ENCODE data around the gene PLEKHB2. TPM values are rescaled to one million over a fixed set of nuclear protein-coding genes. Genes with fewer than 3 reads are reported as not detected.
"Not testable (repeated sequence)": the region's sequence is repeated elsewhere in the genome, so short reads cannot be mapped to it uniquely, and the experiment has no call there.

The PLEKHB2 gene
- polyA plus RNA-seq, 1 experiment: 70.5 TPM

DNA sequence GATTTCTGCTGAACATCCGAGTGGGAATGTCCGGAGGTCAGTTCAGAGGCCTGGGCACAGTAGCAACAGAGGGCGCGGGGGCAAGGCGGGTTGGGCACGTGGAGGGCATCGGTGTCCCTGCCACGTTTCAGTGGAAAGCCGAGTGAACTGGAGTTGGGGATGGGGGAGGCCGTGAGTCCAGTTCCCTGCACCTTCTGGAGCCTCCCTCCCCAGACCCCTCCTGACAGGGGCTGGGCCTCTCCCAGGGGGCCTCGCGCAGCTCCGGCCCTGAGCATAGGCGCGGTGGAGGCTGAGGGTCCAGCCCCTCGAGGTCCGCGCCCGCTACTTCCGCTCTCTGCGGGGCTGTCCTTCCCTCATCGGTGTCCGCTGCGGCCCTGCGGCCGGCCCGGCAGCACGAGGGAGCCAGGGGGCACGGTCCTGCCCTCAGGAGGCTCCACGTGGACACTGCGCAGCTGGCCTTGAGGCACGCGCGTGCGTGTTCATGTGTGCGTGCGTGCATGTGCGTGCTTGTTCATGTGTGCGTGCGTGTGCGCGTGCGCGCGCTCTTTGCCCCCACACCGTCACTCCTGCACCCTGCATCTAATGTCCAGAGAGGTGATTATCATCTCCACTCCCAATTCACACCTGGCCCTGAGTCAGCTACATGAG is 50.2 kb downstream of the PLEKHB2 start:
- Histone ChIP-seq H3K27me3 (ENCODE audit: control insufficient read depth, insufficient read depth, low read length) (no peaks in the 10 kb centered on the region), H3K27ac (ENCODE audit: low read depth, low read length) (no peak overlapping the region), H3K4me3 (ENCODE audit: low read depth, low read length) (no peak overlapping the region), H3K9me3 (ENCODE audit: control insufficient read depth, insufficient read depth, low read length) (no peaks in the 10 kb centered on the region; the same call in 1 of the 2 replicates)
- no peak for DNase-seq (ENCODE audit: low read depth, low spot score)
- TF ChIP-seq, protein P1, sequence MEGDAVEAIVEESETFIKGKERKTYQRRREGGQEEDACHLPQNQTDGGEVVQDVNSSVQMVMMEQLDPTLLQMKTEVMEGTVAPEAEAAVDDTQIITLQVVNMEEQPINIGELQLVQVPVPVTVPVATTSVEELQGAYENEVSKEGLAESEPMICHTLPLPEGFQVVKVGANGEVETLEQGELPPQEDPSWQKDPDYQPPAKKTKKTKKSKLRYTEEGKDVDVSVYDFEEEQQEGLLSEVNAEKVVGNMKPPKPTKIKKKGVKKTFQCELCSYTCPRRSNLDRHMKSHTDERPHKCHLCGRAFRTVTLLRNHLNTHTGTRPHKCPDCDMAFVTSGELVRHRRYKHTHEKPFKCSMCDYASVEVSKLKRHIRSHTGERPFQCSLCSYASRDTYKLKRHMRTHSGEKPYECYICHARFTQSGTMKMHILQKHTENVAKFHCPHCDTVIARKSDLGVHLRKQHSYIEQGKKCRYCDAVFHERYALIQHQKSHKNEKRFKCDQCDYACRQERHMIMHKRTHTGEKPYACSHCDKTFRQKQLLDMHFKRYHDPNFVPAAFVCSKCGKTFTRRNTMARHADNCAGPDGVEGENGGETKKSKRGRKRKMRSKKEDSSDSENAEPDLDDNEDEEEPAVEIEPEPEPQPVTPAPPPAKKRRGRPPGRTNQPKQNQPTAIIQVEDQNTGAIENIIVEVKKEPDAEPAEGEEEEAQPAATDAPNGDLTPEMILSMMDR (IDR thresholded peaks at IDR 0.05; ENCODE audit: low read depth, low read length): no peak
- ChIA-PET POLR2A (no interaction called here), CTCF (interaction anchor here (0.5 kb wide), 1 partner anchor 18 kb away, joined by 7 read pairs; no protein-coding TSS in a partner anchor)

DNA sequence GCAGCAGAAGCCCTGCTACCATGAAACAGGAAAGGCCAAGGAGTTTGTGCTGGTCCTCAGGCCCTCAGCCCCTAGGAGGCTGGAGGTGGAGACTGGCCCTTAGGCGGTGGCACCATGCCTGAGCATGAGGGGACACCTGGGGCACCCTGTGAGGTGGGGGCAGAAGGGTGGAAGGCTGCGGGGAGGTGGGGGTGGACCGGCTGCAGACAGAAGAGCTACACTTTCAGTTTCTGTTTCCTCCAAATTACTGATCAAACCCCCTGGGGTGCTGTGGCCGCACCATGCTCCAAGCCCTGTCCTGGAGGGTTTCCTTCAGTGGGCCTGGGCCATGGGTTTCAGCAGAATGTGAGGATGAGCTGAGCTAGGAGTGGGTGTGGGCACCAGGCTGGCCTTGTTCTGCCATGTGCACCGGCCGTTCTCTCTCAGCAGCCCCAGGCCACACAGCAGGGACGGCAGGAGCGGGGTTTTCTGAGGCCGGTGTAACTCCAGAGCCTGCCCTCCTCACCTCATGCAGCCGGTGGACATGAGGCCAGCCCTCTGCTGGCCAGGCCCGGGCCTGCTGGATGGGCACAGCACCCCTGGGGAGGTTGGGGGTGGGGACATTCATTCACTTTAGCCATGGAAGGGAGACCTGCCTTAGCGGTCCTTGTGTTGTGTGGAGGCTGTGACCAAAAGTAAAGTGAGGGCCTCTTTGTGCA is 51.5 kb downstream of the PLEKHB2 start:
- Histone ChIP-seq H3K27ac (ENCODE audit: low read depth, low read length) (no peak overlapping the region), H3K9me3 (ENCODE audit: control insufficient read depth, insufficient read depth, low read length) (no peaks in the 10 kb centered on the region; the same call in 1 of the 2 replicates), H3K4me3 (ENCODE audit: low read depth, low read length) (no peak overlapping the region), H3K27me3 (ENCODE audit: control insufficient read depth, insufficient read depth, low read length) (no peaks in the 10 kb centered on the region)
- TF ChIP-seq, protein P1 (IDR thresholded peaks at IDR 0.05; ENCODE audit: low read depth, low read length): peak; percentile 24
- no peak for DNase-seq (ENCODE audit: low read depth, low spot score)
- POLR2A ChIA-PET: no interaction called here
- CTCF ChIA-PET: interaction anchor here (0.6 kb wide), 1 partner anchor 359 kb away, joined by 3 read pairs; no protein-coding TSS in a partner anchor

DNA sequence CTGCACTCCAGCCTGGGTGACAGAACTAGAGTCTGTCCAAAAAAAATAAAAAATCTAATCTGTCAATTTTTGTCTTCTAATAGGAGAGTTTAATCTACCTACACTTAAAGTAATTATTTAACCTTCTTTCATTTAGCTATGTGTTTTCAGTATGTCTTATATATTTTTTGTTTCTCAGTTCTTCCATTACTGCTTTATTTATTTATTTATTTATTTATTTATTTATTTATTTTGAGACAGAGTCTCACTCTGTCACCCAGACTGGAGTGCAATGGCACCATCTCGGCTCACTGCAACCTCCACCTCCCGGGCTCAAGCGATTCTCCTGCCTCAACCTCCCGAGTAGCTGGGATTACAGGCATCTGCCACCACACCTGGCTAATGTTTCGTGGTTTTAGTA is 60.4 kb downstream of the PLEKHB2 start:
- H3K9me3 ChIP-seq (ENCODE audit: control insufficient read depth, insufficient read depth, low read length); H3K27me3 ChIP-seq (ENCODE audit: control insufficient read depth, insufficient read depth, low read length); H3K4me3 ChIP-seq (ENCODE audit: low read depth, low read length); POLR2A ChIA-PET; H3K27ac ChIP-seq (ENCODE audit: low read depth, low read length); DNase-seq (ENCODE audit: low read depth, low spot score): not testable (repeated sequence)
- CTCF ChIA-PET: interaction anchor here (1.0 kb wide), 1 partner anchor 11 kb away, joined by 3 read pairs; no protein-coding TSS in a partner anchor

DNA sequence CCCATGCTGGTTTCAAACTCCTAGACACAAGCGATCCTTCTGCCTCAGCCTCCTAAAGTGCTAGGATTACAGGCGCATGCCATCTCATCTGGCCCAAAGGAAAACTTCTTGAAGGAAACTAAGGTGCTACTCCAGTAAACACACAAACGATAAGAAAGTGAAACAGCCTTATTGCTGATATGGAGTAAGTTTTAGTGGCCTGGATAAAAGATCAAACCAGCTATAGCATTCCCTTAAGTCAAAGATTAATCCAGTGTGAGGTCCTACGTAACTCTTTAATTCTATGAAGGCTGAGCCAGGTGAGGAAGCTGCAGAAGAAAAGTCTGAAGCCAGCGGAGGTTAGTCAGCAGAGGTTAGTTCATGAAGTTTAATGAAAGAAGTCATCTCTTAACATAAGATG is 63.4 kb downstream of the PLEKHB2 start:
- no peak overlapping the region for H3K4me3 ChIP-seq (ENCODE audit: low read depth, low read length)
- TF ChIP-seq, protein P1 (IDR thresholded peaks at IDR 0.05; ENCODE audit: low read depth, low read length): no peak
- no peak for DNase-seq (ENCODE audit: low read depth, low spot score)
- no peaks in the 10 kb centered on the region for H3K9me3 ChIP-seq (ENCODE audit: control insufficient read depth, insufficient read depth, low read length)
- H3K27ac ChIP-seq (ENCODE audit: low read depth, low read length): no peak overlapping the region
- CTCF ChIA-PET: interaction anchor here (1.1 kb wide), 1 partner anchor 14 kb away, joined by 3 read pairs; no protein-coding TSS in a partner anchor
- no peaks in the 10 kb centered on the region for H3K27me3 ChIP-seq (ENCODE audit: control insufficient read depth, insufficient read depth, low read length)
- POLR2A ChIA-PET: no interaction called here

DNA sequence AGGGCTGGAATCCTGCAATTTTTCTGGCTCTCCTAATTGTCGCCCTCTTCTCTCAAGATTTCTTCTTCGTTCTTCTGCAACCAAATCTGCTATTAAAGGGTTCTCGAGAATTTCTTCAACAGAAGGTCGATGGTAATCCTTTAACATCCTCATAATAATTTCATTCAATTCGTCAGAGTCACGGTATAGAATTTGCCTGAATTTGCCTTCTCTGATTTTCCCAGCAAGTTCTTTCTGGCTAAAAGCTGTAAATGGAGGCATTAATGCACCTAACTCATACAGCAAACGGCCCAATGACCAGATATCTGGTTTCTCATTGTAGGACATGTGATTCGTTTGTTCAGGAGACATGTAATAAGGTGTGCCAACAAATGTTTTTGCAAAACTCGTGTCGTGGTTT is 72.9 kb downstream of the PLEKHB2 start:
- H3K27me3 ChIP-seq (ENCODE audit: control insufficient read depth, insufficient read depth, low read length); H3K9me3 ChIP-seq (ENCODE audit: control insufficient read depth, insufficient read depth, low read length); POLR2A ChIA-PET; H3K4me3 ChIP-seq (ENCODE audit: low read depth, low read length); DNase-seq (ENCODE audit: low read depth, low spot score); CTCF ChIA-PET; H3K27ac ChIP-seq (ENCODE audit: low read depth, low read length): not testable (repeated sequence)

DNA sequence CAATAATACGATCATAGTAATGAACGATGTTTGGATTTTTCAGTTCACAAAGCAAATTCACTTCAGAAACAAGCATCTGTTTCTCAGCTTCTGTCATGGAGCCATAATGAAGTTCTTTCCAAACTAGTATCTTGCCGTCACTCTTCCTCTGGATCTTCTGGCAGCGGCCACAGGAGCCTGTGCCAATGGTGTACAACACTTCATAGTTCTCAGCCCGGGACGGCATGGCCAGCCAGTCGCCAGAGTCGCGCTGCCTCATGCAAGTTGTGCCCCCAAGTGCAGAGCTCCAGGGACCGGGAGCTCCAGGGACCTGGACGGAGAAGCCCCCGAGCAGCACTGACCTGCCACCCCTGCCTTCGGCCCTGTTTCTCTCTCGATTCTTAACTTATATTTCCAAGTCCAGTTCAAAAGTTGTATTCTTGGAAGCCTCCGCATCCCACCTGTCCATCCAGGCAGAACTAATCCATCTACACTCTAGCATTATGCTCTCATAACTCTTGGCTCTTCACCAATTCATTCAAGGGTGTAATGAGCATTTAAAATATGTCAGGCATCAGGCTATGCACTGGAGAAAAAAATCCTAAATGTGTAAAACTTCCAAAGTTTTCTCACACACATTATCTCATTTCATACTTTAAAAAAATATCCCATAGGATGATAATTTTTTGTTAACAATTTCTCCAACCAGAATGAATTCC is 73.7 kb downstream of the PLEKHB2 start:
- DNase-seq (ENCODE audit: low read depth, low spot score); POLR2A ChIA-PET; CTCF ChIA-PET; H3K27me3 ChIP-seq (ENCODE audit: control insufficient read depth, insufficient read depth, low read length); H3K9me3 ChIP-seq (ENCODE audit: control insufficient read depth, insufficient read depth, low read length); H3K4me3 ChIP-seq (ENCODE audit: low read depth, low read length); H3K27ac ChIP-seq (ENCODE audit: low read depth, low read length): not testable (repeated sequence)

DNA sequence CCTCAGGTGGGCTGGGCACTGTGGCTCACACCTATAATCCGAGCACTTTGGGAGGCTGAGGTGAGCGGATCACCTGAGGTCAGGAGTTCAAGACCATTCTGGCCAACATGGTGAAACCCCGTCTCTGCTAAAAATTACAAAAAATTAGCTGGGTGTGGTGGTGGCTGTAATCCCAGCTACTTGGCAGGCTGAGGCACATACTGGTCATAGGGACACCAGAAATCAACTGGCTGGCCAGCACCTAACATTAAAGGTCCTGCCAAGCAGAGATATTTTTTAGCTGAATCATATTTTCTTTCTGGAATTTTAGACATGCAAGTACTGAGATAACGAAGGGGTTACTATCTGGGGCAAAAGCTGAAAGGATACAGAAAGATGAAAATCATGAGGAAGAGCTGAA is 76.3 kb downstream of the PLEKHB2 start:
- POLR2A ChIA-PET: interaction anchor here (0.6 kb wide), 1 partner anchor 92 kb away, joined by 7 read pairs; no protein-coding TSS in a partner anchor
- CTCF ChIA-PET; H3K27me3 ChIP-seq (ENCODE audit: control insufficient read depth, insufficient read depth, low read length); H3K4me3 ChIP-seq (ENCODE audit: low read depth, low read length); H3K27ac ChIP-seq (ENCODE audit: low read depth, low read length); DNase-seq (ENCODE audit: low read depth, low spot score); H3K9me3 ChIP-seq (ENCODE audit: control insufficient read depth, insufficient read depth, low read length): not testable (repeated sequence)

DNA sequence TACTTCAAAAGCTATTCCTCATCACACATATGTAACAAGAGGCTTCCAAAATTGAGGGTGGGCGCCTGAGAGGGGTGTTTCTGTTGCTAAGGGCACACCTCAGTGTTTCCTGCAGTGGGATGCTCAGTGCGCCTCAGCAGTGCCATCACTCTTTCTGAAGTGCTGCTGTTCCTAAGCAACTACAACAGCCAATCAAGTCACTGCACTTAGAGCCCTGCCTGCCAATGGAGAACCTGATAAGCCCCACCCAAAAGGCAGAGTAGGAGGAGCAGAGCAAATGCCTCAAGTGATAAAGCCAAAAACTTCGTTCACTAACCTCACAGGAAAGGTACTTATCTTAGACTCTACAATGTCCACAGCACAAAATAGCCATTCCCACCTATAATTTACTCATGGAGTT is 88.3 kb downstream of the PLEKHB2 start:
- DNase-seq (ENCODE audit: low read depth, low spot score); CTCF ChIA-PET; H3K27me3 ChIP-seq (ENCODE audit: control insufficient read depth, insufficient read depth, low read length); H3K27ac ChIP-seq (ENCODE audit: low read depth, low read length); H3K9me3 ChIP-seq (ENCODE audit: control insufficient read depth, insufficient read depth, low read length); H3K4me3 ChIP-seq (ENCODE audit: low read depth, low read length); POLR2A ChIA-PET: not testable (repeated sequence)

DNA sequence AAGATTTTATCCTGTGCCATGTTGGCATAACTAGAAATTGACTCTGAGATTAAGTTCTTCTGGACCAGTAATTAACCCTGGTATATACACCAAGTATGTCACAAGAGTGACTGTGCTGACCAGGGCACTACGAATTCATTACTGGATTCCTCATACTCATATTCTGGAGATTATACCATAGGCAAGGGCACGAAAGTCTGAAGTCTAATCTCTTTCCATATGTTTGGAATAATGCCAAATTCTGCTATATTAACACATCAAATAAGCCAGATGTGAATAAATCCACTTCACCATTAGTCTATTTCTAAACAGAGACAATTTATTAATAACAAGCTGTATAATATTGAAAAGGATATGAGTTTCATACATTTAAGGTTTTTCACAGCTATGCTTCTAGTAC is 91.0 kb downstream of the PLEKHB2 start:
- H3K27ac ChIP-seq (ENCODE audit: low read depth, low read length); H3K9me3 ChIP-seq (ENCODE audit: control insufficient read depth, insufficient read depth, low read length); CTCF ChIA-PET; POLR2A ChIA-PET; H3K27me3 ChIP-seq (ENCODE audit: control insufficient read depth, insufficient read depth, low read length); DNase-seq (ENCODE audit: low read depth, low spot score); H3K4me3 ChIP-seq (ENCODE audit: low read depth, low read length): not testable (repeated sequence)
